AG09319 (cell line): ENCODE data around the gene GYS2.

Experiments
- DNase-seq: peaks from one replicate; pipeline ENCODE4 v3.0.0-alpha.2; 2010; ENCODE audit warnings: low read depth; ENCODE audit errors: extremely low read depth
- CTCF ChIP-seq: IDR thresholded peaks from 2 replicates; pipeline ENCODE4 v1.5.1; 2011; ENCODE audit warnings: low read depth, mild to moderate bottlenecking, inconsistent platforms, low read length, moderate library complexity

GYS2 gene

GRCh38 chr12:21552635-21553328 lies 51.9 kb downstream of the GYS2 start:
- no peak for DNase-seq
- TF ChIP-seq CTCF = no peak

GRCh38 chr12:21551841-21552465 lies 52.7 kb downstream of the GYS2 start:
- DNase-seq = no peak
- no peak for TF ChIP-seq CTCF

- no peak for DNase-seq
- no peak for TF ChIP-seq CTCF
Measured at GRCh38 chr12:21547437-21547836, 57.2 kb downstream of the GYS2 start.

- no peak for DNase-seq
- no peak for TF ChIP-seq CTCF
Measured at GRCh38 chr12:21546716-21547115, 57.9 kb downstream of the GYS2 start.

- DNase-seq = no peak
- TF ChIP-seq CTCF = no peak
Measured at GRCh38 chr12:21545557-21545956, 59.1 kb downstream of the GYS2 start.

GRCh38 chr12:21543151-21543550 lies 61.5 kb downstream of the GYS2 start:
- no peak for TF ChIP-seq CTCF
- DNase-seq = no peak

- DNase-seq = no peak
- no peak for TF ChIP-seq CTCF
Measured at GRCh38 chr12:21542403-21542802, 62.2 kb downstream of the GYS2 start.
